Activated B cell treated with CpG ODN at 0.5 μM for 24 hours (primary cell): ENCODE measurements around the gene CHPF2. TPM values are rescaled to one million over a fixed set of nuclear protein-coding genes. Genes with fewer than 3 reads are reported as not detected.
A peak's percentile ranks its signal among the peaks of the same experiment; 100 is the strongest.

Experiments used
- ATAC-seq: fragments of 200-7000 bp; cut with Tn5 transposase; one replicate; pipeline ENCODE4 v1.10.0; 2021; ENCODE audit warnings: low read depth, mild to moderate bottlenecking, moderate library complexity
- CTCF ChIA-PET: fragments of 350-600 bp; sonication (Branson Sonifier 250); formaldehyde crosslinking; loops from one replicate; lab custom pipeline; 2021; ENCODE audit warnings: antibody characterized with exemption; lab: Charles Lee
- POLR2A ChIA-PET: fragments of 350-600 bp; sonication (Branson Sonifier 250); formaldehyde crosslinking; loops from one replicate; lab custom pipeline; 2021; ENCODE audit warnings: antibody characterized with exemption; lab: Charles Lee
- DNase-seq: peaks from one replicate; pipeline ENCODE4 v3.0.0; 2022
- H3K27ac Mint-ChIP-seq: one replicate; pipeline ENCODE4 v1.8.0; 2020; ENCODE audit warnings: mixed read lengths
- H3K27me3 Mint-ChIP-seq: one replicate; pipeline ENCODE4 v1.8.0; 2021; ENCODE audit warnings: mixed read lengths
- H3K36me3 Mint-ChIP-seq: one replicate; pipeline ENCODE4 v1.8.0; 2021; ENCODE audit warnings: low read depth, mixed read lengths
- H3K4me1 Mint-ChIP-seq: one replicate; pipeline ENCODE4 v1.8.0; 2021; ENCODE audit warnings: mixed read lengths
- H3K4me3 Mint-ChIP-seq: one replicate; pipeline ENCODE4 v1.8.0; 2020; ENCODE audit warnings: mild to moderate bottlenecking, mixed read lengths
- H3K9me3 Mint-ChIP-seq: one replicate; pipeline ENCODE4 v1.8.0; 2020; ENCODE audit warnings: mixed read lengths
- intact Hi-C: fragments of 100-400 bp; cut with micrococcal nuclease; formaldehyde crosslinking; loops from one replicate; pipeline ENCODE4 v1.15.1; 2024
- total RNA-seq: library from RNA; stranded (reverse); gene quantifications from 2 replicates; pipeline ENCODE4 v1.2.3, GENCODE V29; 2022
- TF ChIP-seq, protein P1 (sequence below): fragments of 200-600 bp; IDR thresholded peaks from one replicate; pipeline ENCODE4 v1.8.0; 2022; ENCODE audit warnings: antibody characterized with exemption, mild to moderate bottlenecking

CHPF2 gene
- total RNA-seq, 1 donor from 2014 or later: 41.2 TPM

DNA sequence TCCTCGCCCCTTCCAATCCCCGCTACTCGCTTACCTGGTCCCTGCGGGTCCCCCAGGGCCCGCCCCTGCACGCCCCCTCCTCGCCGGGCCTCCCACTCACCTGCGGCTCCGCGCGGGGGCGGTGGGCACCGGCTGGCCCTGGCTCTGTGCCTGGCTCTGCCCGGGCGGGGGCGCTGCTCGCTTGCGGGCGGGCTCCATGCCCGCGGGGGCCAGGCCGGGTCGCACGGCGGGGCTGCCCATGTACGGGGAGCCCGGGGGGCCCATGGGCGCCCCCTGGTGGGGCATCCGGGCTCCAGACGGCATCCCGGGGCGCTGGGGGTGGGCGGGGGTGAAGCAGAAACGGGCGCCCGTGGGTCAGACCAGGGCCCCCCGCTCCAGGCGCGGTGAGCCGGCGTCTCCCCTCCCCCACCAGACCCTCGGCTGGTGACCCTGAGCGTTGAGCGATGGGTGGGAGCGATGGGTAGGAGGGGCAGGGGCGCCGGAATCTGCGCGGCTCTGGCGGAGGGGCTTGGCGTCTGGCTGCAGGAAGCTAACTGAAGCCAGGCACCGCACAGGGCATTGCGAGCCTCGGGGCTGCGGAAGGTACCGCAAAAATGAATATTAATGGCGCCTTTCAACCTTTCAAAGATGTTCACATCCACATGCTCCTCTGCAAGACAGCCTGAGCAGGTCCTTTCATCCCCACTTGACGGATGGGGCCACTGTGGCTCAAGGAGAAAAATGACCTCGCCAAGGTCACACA, 13.2 kb downstream of the CHPF2 start:
- Mint-ChIP-seq H3K4me1 (peaks cover 57% of the 10 kb centered on the region), H3K4me3 (peak overlapping the region; percentile 65), H3K9me3 (no peaks in the 10 kb centered on the region), H3K27ac (no peak overlapping the region), H3K27me3 (peaks cover 29% of the 10 kb centered on the region), H3K36me3 (no peaks in the 10 kb centered on the region)
- intact Hi-C loops: loop anchor here (1.0 to 2.0 kb wide), 6 partner anchors 13 to 121 kb away; partner anchors contain the start of genes ABCF2 and CHPF2
- DNase-seq (peak; percentile 74), ATAC-seq (peak; percentile 71)
- TF ChIP-seq, protein P1, sequence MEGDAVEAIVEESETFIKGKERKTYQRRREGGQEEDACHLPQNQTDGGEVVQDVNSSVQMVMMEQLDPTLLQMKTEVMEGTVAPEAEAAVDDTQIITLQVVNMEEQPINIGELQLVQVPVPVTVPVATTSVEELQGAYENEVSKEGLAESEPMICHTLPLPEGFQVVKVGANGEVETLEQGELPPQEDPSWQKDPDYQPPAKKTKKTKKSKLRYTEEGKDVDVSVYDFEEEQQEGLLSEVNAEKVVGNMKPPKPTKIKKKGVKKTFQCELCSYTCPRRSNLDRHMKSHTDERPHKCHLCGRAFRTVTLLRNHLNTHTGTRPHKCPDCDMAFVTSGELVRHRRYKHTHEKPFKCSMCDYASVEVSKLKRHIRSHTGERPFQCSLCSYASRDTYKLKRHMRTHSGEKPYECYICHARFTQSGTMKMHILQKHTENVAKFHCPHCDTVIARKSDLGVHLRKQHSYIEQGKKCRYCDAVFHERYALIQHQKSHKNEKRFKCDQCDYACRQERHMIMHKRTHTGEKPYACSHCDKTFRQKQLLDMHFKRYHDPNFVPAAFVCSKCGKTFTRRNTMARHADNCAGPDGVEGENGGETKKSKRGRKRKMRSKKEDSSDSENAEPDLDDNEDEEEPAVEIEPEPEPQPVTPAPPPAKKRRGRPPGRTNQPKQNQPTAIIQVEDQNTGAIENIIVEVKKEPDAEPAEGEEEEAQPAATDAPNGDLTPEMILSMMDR: no peak
- ChIA-PET POLR2A (interaction anchor here (1.3 kb wide), 1 partner anchor 18 kb away, joined by 3 read pairs; the partner anchor contains the start of gene ABCF2), CTCF (interaction anchor here (0.9 to 1.6 kb wide), 4 partner anchors 11 to 122 kb away, joined by 3 to 4 read pairs (median 4); partner anchors contain the start of gene CHPF2)

DNA sequence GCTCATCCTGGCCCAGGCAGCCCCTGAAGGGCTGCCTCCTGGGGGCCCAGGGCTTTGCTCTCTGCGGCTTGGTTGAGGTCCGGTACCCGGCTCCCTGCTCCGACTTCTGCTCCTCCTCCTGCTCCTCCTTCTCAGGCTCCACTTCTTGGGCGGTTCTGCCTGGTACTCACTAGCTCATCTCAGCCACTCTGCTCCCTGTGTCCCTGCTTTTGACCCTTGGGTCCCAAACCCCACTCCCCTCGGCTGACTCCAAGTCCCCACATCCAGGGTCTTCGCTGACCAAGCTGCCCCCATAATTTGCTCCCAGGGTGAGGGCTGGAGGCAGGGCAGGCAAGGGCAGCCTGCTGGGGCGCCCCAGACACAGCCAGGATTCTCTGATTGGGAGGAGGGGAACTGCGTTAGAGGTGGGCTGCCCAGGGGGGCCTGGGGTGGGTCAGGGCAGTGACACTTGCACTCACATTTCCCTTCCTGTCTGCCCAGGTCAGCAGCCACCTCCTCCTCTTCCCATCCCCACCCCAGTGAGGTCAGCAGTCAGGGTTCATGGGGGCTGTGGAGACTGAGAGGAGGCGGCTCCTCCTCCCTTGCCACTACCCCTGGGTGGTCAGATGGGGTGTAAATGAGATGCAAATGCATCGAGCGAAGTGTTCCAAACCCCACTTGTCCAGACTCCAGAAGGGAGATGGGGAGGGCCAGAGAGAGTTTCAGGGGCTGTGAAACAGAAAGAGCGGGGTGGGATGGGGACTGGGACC, 14.0 kb downstream of the CHPF2 start:
- peak overlapping the region; percentile 36 for H3K4me3 Mint-ChIP-seq
- no peaks in the 10 kb centered on the region for H3K36me3 Mint-ChIP-seq
- H3K9me3 Mint-ChIP-seq: no peaks in the 10 kb centered on the region
- intact Hi-C loops: no loop called here
- no peak overlapping the region for H3K27ac Mint-ChIP-seq
- DNase-seq (no peak), ATAC-seq (no peak)
- POLR2A ChIA-PET: no interaction called here
- H3K4me1 Mint-ChIP-seq: peaks cover 64% of the 10 kb centered on the region
- CTCF ChIA-PET: interaction anchor here (0.9 to 1.6 kb wide), 4 partner anchors 12 to 122 kb away, joined by 3 to 4 read pairs (median 4); partner anchors contain the start of gene CHPF2
- H3K27me3 Mint-ChIP-seq: peaks cover 36% of the 10 kb centered on the region
- TF ChIP-seq, protein P1: no peak

DNA sequence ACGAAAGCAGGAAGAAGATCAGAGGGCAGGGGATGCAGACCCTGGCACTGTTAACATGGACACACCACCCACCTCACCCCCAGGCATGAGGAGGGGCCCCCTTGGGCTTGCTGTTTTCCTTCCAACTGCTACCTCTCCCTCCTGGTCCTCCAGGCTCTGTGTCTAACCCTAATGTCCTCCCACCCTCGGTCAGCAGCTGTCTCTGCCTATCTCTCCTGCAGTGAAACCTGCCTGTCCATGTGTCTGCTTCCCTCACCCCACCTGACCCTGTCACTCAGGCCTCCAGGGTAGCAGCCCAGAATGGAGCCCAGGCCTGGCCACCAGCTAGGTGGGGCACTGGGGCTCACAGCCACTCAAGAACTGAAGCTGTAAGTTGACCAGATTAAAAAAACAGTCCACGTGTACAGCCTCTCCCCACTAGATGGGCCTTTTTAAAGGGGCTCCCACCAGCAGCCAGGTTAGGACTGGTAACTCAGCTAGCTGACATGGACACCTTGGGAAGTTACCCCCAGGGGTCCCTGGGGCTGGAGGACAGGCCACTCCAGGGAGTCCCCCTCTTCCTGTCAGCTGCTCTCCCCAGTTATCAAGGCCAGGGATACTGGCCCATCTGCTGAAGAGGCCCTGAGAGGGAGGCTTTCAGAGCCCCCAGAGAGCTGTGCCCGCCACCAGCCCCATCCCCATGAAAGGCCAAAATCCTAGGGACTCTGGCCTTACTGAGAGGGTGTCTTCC, 14.7 kb downstream of the CHPF2 start:
- intact Hi-C loops: no loop called here
- no peak for ATAC-seq
- Mint-ChIP-seq H3K36me3 (no peaks in the 10 kb centered on the region), H3K4me3 (peak overlapping the region; percentile 68), H3K27ac (no peak overlapping the region), H3K4me1 (peaks cover 65% of the 10 kb centered on the region), H3K9me3 (no peaks in the 10 kb centered on the region), H3K27me3 (peaks cover 37% of the 10 kb centered on the region)
- TF ChIP-seq, protein P1: no peak
- ChIA-PET CTCF (interaction anchor here (1.6 kb wide), 1 partner anchor 12 kb away, joined by 4 read pairs; no protein-coding TSS in a partner anchor), POLR2A (interaction anchor here (0.5 to 1.3 kb wide), 2 partner anchors 20 to 38 kb away, joined by 4 to 12 read pairs; partner anchors contain the start of gene ABCF2)
- DNase-seq: no peak

DNA sequence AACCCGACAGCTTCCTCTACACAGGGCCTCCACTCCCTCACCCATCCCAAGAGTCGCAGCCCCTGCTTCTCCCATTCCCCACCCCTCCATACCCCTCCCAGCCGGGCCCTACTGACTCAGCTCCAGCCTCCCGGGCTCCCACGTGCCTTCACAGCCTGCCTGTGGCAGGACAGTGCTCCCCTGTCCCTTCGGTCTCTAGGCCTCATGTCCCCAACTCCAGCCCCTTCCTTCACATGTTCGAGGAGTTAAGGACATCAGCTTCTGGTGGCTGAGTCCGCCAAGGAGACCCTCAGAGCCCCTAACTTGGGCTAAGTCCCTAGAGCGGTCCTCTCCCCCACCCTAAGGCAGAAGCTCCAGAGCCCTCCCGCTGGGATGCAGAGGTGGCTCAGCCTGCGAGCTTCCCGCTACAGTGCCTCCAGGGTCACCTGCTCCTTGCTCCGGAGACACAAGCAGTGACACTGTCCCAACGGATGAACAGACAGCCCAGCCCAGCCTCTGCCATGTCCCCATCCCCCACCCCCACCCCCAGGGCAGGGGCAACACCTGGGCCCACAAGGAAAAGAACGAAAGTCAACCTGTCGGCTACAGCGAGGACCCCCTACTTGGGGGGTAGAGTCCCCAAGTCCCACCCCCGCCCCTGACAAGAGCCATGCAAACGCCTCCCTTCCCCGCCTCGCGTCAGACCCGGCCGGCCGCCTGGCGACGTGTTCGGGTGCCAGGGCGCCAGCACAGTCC, 15.5 kb downstream of the CHPF2 start:
- TF ChIP-seq, protein P1: no peak
- DNase-seq (no peak), ATAC-seq (no peak)
- no peaks in the 10 kb centered on the region for H3K9me3 Mint-ChIP-seq
- H3K36me3 Mint-ChIP-seq: no peaks in the 10 kb centered on the region
- intact Hi-C loops: no loop called here
- no peak overlapping the region for H3K27ac Mint-ChIP-seq
- peaks cover 41% of the 10 kb centered on the region for H3K27me3 Mint-ChIP-seq
- peak overlapping the region; percentile 68 for H3K4me3 Mint-ChIP-seq
- POLR2A ChIA-PET: interaction anchor here (0.5 to 1.3 kb wide), 3 partner anchors 15 to 37 kb away, joined by 3 to 12 read pairs (median 4); partner anchors contain the start of genes ABCF2 and CHPF2
- CTCF ChIA-PET: no interaction called here
- H3K4me1 Mint-ChIP-seq: peaks cover 68% of the 10 kb centered on the region
